Measurements from ENCODE around the gene PLEKHM3. TPM values are rescaled to one million over a fixed set of nuclear protein-coding genes. Genes with fewer than 3 reads are reported as not detected.

The PLEKHM3 gene
- total and polyA plus RNA-seq, 2 of the 4 experiments (the other 2 are of a cell fraction) = 2.4 to 11.3 TPM

DNA sequence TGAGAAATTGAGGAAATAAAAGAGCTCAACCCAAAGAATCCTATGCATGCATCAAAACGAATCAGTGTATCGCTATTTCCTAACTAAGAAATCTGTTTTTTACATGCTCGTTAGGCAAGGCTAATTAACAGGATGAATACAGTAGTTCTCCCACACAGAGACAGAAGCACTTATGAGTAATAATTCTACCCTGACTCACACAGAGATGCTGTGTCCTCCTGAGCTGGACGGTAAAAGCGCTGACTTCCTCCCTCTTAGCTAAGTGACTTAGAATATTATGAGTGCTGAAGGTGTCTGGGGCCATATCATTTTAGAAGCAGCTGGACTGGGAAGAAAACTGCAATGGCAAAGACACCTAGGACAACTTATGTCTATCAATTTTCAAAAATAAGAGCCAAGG lies 18.5 kb downstream of the PLEKHM3 start:
- no peak for TF ChIP-seq RFX5 (IDR thresholded peaks at IDR 0.05; ENCODE audit: low read depth, low read length)
- no peak overlapping the region for H2BK5ac ChIP-seq (ENCODE audit: low read depth, low read length, poor library complexity, severe bottlenecking)
- H2AK5ac ChIP-seq (ENCODE audit: low read depth, low read length) = no peak overlapping the region
- no peak overlapping the region for H3K4ac ChIP-seq (ENCODE audit: low read depth, low read length)
- H3K14ac ChIP-seq (replicated peaks; ENCODE audit: low read depth, low read length) = no peak overlapping the region
- H3K23ac ChIP-seq (ENCODE audit: low read depth, low read length) = no peak overlapping the region
- no TSS peak for BruUV-seq (replicated peaks)
- H3K79me1 ChIP-seq (ENCODE audit: low read depth in 1 of 2, low read length in 2 of 2) = peaks cover 7 to 14% of the 10 kb centered on the region in 2 experiments
- H3K4me1 ChIP-seq (ENCODE audit: control insufficient read depth, insufficient read depth, low read length) = no peaks in the 10 kb centered on the region
- no peak overlapping the region for H3K27ac ChIP-seq (ENCODE audit: insufficient read depth, low read length)
- no peak overlapping the region for H4K5ac ChIP-seq (ENCODE audit: low read depth, low read length)
- ChIA-PET CTCF (interaction anchor here (1.1 kb wide), 1 partner anchor 34 kb away, joined by 4 read pairs; no protein-coding TSS in a partner anchor), POLR2A (ENCODE audit: unreplicated experiment) (no interaction called here)
- no peak overlapping the region for H2AFZ ChIP-seq (replicated peaks; ENCODE audit: low read length, poor library complexity)
- no peak overlapping the region for H3K18ac ChIP-seq (ENCODE audit: low read depth, low read length)
- H3K36me3 ChIP-seq (ENCODE audit: control insufficient read depth, insufficient read depth, low read length) = no peaks in the 10 kb centered on the region
- no peak overlapping the region for H2BK20ac ChIP-seq (ENCODE audit: low read depth, low read length)
- WGBS, 2 experiments (ENCODE audit: extremely low coverage in 2 of 2, insufficient read length in 1 of 2) = no CpG with 5 or more reads among the region's 5 CpGs
- H3K27me3 ChIP-seq (ENCODE audit: control insufficient read depth, insufficient read depth, low read length) = no peaks in the 10 kb centered on the region
- no peak for ATAC-seq (ENCODE audit: low read depth)
- H3K9ac ChIP-seq (ENCODE audit: low read depth, low read length) = no peak overlapping the region
- H3K56ac ChIP-seq (ENCODE audit: extremely low read depth, insufficient read depth, low read length) = no peak overlapping the region
- H4K8ac ChIP-seq (ENCODE audit: low read depth in 2 of 2, low read length in 2 of 2) = no peak overlapping the region
- intact Hi-C loops (cut with micrococcal nuclease) (no loop called here), in situ Hi-C loops (cut with MboI; ENCODE audit: low sequenced_read_pairs) (no loop called here), dilution Hi-C loops (cut with HindIII; ENCODE audit: low sequenced_read_pairs, unreplicated experiment) (no loop called here)
- H4K91ac ChIP-seq (ENCODE audit: insufficient read depth, low read depth, low read length) = no peak overlapping the region
- H3K4me2 ChIP-seq (ENCODE audit: low read depth, low read length) = no peak overlapping the region
- H2BK120ac ChIP-seq (ENCODE audit: low read depth, low read length) = no peak overlapping the region
- no peaks in the 10 kb centered on the region for H3K9me3 ChIP-seq (ENCODE audit: control insufficient read depth, insufficient read depth, low read length)
- no peak overlapping the region for H2AK9ac ChIP-seq (replicated peaks; ENCODE audit: low read depth, low read length, poor library complexity)
- no peak overlapping the region for H3K4me3 ChIP-seq (ENCODE audit: insufficient read depth, low read depth, low read length)
- DNase-seq = peak; percentile 41
- no peak overlapping the region for H2BK15ac ChIP-seq (ENCODE audit: low read depth, low read length)
- no peaks in the 10 kb centered on the region for H3K9me1 ChIP-seq (ENCODE audit: insufficient read depth, low read length)
- no peaks in the 10 kb centered on the region for H4K20me1 ChIP-seq (ENCODE audit: insufficient read depth, low read length)

All from IMR-90 (cell line).